Endodermal cell (in vitro differentiated cells): ENCODE results near the gene VSIG4. TPM values are rescaled to one million over a fixed set of nuclear protein-coding genes. Genes with fewer than 3 reads are reported as not detected.

Source experiments
- DNase-seq: peaks from one replicate; pipeline ENCODE4 v3.0.0-alpha.2; 2017
- H3K27ac ChIP-seq: 2 replicates; pipeline ENCODE4 v1.5.1; 2013; ENCODE audit warnings: mild to moderate bottlenecking, low read depth, low read length, moderate library complexity
- H3K27me3 ChIP-seq: 2 replicates; pipeline ENCODE4 v1.6.1; 2013; ENCODE audit warnings: mild to moderate bottlenecking, low read length, moderate library complexity; ENCODE audit not compliant: insufficient read depth, control insufficient read depth, poor library complexity, severe bottlenecking
- H3K36me3 ChIP-seq: 2 replicates; pipeline ENCODE4 v1.7.0; 2013; ENCODE audit warnings: mild to moderate bottlenecking, low read length, moderate library complexity; ENCODE audit not compliant: control insufficient read depth, insufficient read depth
- H3K4me1 ChIP-seq: one replicate; pipeline ENCODE4 v1.7.0; 2013; ENCODE audit warnings: low read length; ENCODE audit not compliant: control insufficient read depth, insufficient read depth
- H3K4me3 ChIP-seq: 2 replicates; pipeline ENCODE4 v1.5.1; 2013; ENCODE audit warnings: mild to moderate bottlenecking, low read length, moderate library complexity
- H3K9ac ChIP-seq: 2 replicates; pipeline ENCODE4 v1.6.1; 2013; ENCODE audit warnings: mild to moderate bottlenecking, low read length, moderate library complexity; ENCODE audit not compliant: poor library complexity, severe bottlenecking; ENCODE audit errors: extremely low read depth
- H3K9me3 ChIP-seq: 2 replicates; pipeline ENCODE4 v1.6.1; 2013; ENCODE audit warnings: mild to moderate bottlenecking, low read length, moderate library complexity; ENCODE audit not compliant: control insufficient read depth
- H3K27ac Mint-ChIP-seq: 2 replicates; pipeline ENCODE4 v1.8.0; 2020; ENCODE audit warnings: mixed read lengths
- H3K27me3 Mint-ChIP-seq: 2 replicates; pipeline ENCODE4 v1.8.0; 2021; ENCODE audit warnings: mild to moderate bottlenecking, mixed read lengths; ENCODE audit not compliant: insufficient read depth
- H3K36me3 Mint-ChIP-seq: 2 replicates; pipeline ENCODE4 v1.8.0; 2020; ENCODE audit warnings: low read depth, mixed read lengths
- H3K4me1 Mint-ChIP-seq: 2 replicates; pipeline ENCODE4 v1.8.0; 2020; ENCODE audit warnings: mixed read lengths
- H3K4me3 Mint-ChIP-seq: 2 replicates; pipeline ENCODE4 v1.8.0; 2020; ENCODE audit warnings: mild to moderate bottlenecking, moderate library complexity, mixed read lengths
- H3K9me3 Mint-ChIP-seq: 2 replicates; pipeline ENCODE4 v1.8.0; 2020; ENCODE audit warnings: mild to moderate bottlenecking, mixed read lengths
- WGBS, 2 experiments: methylation state at CpG; one replicate each; pipeline versions ENCODE4 v1.1.5 to v1.1.7; 2013; ENCODE audit warnings: missing lambda C conversion rate in 2 of 2, mixed read lengths in 1 of 2; ENCODE audit not compliant: insufficient coverage in 1 of 2, insufficient read length in 1 of 2; 5-methylcytosine and 5-hydroxymethylcytosine counted together
- total RNA-seq, 2 donors: library from RNA; stranded (reverse); fragmentation: NEBNext Ultra II Directional in 1 of 2; extraction: Animal tissue kit (Norgen Biotek cat#: 25700) in 1 of 2; gene quantifications; 2 replicates in 1 of 2; 3 replicates in 1 of 2; pipeline ENCODE4 v1.2.1, GENCODE V29; 2021
- TF ChIP-seq, protein P1 (sequence below): fragments of 200-600 bp; sonication (generic); conservative IDR thresholded peaks from 2 replicates; pipeline ENCODE4 v1.5.0; 2021; ENCODE audit warnings: antibody characterized with exemption, mild to moderate bottlenecking

Gene VSIG4
- total RNA-seq, 2 donors from 2014 or later, result not detected

- no peaks in the 10 kb centered on the region for H3K4me1 Mint-ChIP-seq
- Histone ChIP-seq H3K4me1 (no peaks in the 10 kb centered on the region), H3K4me3 (no peak overlapping the region), H3K27ac (no peak overlapping the region), H3K27me3 (no peaks in the 10 kb centered on the region), H3K36me3 (no peaks in the 10 kb centered on the region), H3K9ac (no peak overlapping the region), H3K9me3 (no peaks in the 10 kb centered on the region)
- DNase-seq, result no peak
- WGBS, 2 experiments, result no CpG with 5 or more reads among the region's 1 CpG
- TF ChIP-seq, protein P1, sequence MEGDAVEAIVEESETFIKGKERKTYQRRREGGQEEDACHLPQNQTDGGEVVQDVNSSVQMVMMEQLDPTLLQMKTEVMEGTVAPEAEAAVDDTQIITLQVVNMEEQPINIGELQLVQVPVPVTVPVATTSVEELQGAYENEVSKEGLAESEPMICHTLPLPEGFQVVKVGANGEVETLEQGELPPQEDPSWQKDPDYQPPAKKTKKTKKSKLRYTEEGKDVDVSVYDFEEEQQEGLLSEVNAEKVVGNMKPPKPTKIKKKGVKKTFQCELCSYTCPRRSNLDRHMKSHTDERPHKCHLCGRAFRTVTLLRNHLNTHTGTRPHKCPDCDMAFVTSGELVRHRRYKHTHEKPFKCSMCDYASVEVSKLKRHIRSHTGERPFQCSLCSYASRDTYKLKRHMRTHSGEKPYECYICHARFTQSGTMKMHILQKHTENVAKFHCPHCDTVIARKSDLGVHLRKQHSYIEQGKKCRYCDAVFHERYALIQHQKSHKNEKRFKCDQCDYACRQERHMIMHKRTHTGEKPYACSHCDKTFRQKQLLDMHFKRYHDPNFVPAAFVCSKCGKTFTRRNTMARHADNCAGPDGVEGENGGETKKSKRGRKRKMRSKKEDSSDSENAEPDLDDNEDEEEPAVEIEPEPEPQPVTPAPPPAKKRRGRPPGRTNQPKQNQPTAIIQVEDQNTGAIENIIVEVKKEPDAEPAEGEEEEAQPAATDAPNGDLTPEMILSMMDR, result no peak
- H3K9me3 Mint-ChIP-seq, result peaks cover 35% of the 10 kb centered on the region
- peaks cover 3% of the 10 kb centered on the region for H3K27me3 Mint-ChIP-seq
- H3K4me3 Mint-ChIP-seq, result no peak overlapping the region
- no peak overlapping the region for H3K27ac Mint-ChIP-seq
- no peaks in the 10 kb centered on the region for H3K36me3 Mint-ChIP-seq
Observed at GRCh38 chrX:66021401-66021764, 18.5 kb downstream of the VSIG4 start.

DNA sequence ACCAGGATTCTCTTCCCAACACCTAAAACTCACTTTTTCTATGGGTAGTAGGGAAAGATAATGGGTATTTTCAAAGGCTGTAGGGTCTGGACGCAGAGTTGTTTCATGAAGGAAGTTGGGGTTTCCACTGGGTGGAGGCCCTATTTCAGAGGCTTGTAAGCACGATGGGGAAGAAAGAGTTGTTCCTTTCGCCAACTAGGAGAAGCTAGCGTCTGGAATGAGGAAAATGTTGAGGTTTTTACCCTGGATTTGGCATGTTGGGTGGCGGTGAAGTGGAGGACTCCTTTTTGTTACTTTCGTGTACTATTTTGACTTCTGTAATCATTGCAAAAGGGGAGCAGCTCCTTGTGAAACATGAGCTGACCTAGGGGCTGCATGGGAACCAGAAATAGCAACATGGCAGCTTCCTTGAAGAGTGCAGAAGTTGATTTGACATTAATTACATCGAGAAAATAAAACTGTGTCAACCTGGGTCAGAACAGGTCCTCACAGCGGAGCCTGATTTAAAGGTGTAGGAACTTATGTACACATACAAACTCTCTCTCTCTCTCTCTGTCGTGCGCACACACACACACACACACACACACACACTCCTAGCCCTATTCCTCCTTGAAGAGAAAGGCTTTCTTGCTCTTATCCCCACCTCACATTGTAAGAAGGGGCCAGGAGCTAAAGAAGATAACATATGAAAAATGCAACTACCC lies 19.1 kb downstream of the VSIG4 start:
- Mint-ChIP-seq H3K27me3 (peaks cover 3% of the 10 kb centered on the region), H3K4me1 (no peaks in the 10 kb centered on the region), H3K27ac (no peak overlapping the region), H3K36me3 (no peaks in the 10 kb centered on the region), H3K9me3 (peaks cover 31% of the 10 kb centered on the region), H3K4me3 (no peak overlapping the region)
- H3K4me3 ChIP-seq, result no peak overlapping the region
- no peaks in the 10 kb centered on the region for H3K36me3 ChIP-seq
- H3K9me3 ChIP-seq, result no peaks in the 10 kb centered on the region
- no peak overlapping the region for H3K9ac ChIP-seq
- no peak overlapping the region for H3K27ac ChIP-seq
- TF ChIP-seq, protein P1, result no peak
- H3K27me3 ChIP-seq, result no peaks in the 10 kb centered on the region
- WGBS, 2 experiments, result 85 to 100% methylated on average over 1 to 10 of the region's 10 CpGs
- H3K4me1 ChIP-seq, result no peaks in the 10 kb centered on the region
- no peak for DNase-seq

GRCh38 chrX:66019974-66020373 lies 19.9 kb downstream of the VSIG4 start:
- TF ChIP-seq, protein P1, result no peak

More at GRCh38 chrX:66019974-66020373, 19.9 kb downstream of the VSIG4 start:
- Mint-ChIP-seq H3K27me3 (peaks cover 3% of the 10 kb centered on the region), H3K36me3 (no peaks in the 10 kb centered on the region), H3K27ac (no peak overlapping the region), H3K9me3 (peaks cover 31% of the 10 kb centered on the region), H3K4me1 (no peaks in the 10 kb centered on the region), H3K4me3 (no peak overlapping the region)
- Histone ChIP-seq H3K4me3 (no peak overlapping the region), H3K36me3 (no peaks in the 10 kb centered on the region), H3K9ac (no peak overlapping the region), H3K27me3 (no peaks in the 10 kb centered on the region), H3K4me1 (no peaks in the 10 kb centered on the region), H3K27ac (no peak overlapping the region), H3K9me3 (no peaks in the 10 kb centered on the region)
- DNase-seq, result no peak
- 84 to 93% methylated on average over 2 of the region's 2 CpGs for WGBS, 2 experiments
